Bronchial smooth muscle cell (primary cell): Measurements from ENCODE around the gene EIF5B. TPM values are rescaled to one million over a fixed set of nuclear protein-coding genes. Genes with fewer than 3 reads are reported as not detected.

Experiments used
- total RNA-seq: library from RNA; depleted of rRNA; stranded (reverse); fragments of >200 nt; gene quantifications from 2 replicates; pipeline ENCODE4 v1.2.1, GENCODE V29; 2014

Gene EIF5B, protein sequence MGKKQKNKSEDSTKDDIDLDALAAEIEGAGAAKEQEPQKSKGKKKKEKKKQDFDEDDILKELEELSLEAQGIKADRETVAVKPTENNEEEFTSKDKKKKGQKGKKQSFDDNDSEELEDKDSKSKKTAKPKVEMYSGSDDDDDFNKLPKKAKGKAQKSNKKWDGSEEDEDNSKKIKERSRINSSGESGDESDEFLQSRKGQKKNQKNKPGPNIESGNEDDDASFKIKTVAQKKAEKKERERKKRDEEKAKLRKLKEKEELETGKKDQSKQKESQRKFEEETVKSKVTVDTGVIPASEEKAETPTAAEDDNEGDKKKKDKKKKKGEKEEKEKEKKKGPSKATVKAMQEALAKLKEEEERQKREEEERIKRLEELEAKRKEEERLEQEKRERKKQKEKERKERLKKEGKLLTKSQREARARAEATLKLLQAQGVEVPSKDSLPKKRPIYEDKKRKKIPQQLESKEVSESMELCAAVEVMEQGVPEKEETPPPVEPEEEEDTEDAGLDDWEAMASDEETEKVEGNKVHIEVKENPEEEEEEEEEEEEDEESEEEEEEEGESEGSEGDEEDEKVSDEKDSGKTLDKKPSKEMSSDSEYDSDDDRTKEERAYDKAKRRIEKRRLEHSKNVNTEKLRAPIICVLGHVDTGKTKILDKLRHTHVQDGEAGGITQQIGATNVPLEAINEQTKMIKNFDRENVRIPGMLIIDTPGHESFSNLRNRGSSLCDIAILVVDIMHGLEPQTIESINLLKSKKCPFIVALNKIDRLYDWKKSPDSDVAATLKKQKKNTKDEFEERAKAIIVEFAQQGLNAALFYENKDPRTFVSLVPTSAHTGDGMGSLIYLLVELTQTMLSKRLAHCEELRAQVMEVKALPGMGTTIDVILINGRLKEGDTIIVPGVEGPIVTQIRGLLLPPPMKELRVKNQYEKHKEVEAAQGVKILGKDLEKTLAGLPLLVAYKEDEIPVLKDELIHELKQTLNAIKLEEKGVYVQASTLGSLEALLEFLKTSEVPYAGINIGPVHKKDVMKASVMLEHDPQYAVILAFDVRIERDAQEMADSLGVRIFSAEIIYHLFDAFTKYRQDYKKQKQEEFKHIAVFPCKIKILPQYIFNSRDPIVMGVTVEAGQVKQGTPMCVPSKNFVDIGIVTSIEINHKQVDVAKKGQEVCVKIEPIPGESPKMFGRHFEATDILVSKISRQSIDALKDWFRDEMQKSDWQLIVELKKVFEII
- total RNA-seq = 19.1 and 22.2 TPM in 2 replicates

DNA sequence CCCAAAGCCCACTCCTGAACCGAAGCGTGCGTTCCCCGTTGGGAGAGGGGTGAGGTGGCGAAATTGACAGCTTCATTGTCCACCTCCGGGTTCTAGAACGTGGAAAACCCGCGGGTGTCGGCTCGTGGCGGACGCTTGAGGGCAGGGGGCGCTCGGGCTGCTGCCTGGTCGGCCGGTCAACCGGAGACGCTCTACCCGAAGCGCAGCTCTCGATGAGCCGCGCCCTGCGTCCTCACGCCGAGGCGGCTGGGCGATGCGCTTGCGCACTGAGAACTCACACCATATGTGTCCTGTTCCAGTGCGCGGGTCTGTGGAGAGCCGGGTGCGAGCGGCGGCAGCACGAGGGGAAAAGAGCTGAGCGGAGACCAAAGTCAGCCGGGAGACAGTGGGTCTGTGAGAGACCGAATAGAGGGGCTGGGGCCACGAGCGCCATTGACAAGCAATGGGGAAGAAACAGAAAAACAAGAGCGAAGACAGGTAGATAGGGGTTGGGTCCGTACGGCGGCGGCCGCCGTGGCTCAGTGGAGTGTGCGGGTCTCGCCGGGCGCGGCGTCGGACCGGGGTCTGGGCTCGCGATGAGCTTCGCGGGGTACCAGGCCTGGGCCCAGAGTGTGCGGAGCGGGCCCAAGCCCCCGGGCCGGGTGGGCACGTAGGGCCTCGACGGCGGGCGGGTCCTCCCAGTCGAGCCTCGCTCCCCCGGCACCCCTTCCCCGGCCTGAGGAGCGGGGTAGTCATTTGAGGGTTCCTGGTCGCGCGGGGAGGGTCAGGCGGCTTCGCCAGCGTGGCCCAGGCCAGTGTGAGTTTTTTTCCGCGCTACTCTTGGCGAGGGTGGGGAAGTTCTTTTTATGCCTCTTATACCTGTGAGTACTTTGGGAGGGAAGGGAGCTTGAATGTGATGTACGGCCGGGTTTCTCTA lies at the start of gene EIF5B:
TSS of gene EIF5B (plus strand) at position 277 of the 916 bp plus-strand sequence. CDS start at position 443, 166 bp downstream.

GRCh38 chr2:99301097-99301496 lies 36.1 kb upstream of the EIF5B start, which contains the start of gene LYG1:
TSS of gene LYG1 (minus strand) at chr2:99301197. CDS start at chr2:99295670, 5,527 bp downstream.

DNA sequence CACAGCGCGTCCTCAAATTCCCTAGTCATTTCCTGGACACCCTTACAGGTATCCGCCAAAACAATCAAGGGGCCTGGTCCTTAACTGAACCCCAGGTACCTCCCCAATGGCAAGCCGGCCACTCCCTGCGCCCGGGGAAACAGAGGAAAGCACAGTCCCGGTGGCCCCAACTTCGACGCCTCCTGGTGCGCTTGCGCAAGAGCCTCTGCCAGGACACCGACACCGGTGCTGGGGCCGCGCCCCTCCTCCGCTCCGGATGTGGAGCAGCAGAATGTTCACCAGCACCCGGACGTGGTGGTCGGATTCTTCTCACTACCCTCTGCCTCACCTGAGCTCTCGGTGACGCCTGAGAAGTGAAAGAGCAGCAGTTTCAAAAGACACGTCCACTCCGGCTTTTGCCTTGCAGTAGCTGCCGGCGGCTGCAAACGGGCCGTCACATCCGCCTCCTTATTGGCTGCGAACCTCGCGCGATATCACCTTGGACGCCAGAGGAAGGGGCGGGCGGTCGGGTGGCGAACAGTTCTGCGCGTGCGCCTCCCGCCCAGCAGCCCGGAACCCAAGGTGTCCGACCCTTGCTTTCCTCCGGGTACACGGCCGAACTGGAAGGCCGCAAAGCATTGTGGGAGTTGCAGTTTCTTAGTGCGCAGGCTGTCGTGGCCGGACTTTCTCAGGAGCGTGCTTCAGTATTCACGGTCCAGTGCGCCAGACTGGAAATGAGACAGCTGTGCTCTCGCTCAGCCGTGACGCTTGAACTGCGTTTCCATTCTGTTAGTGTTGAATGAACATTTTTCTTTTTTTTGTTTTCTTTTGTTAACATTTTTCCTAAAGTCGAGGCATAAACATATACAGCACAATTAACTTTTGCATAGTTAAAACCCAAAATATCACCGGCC lies 1.0 kb upstream of the EIF5B start, which contains the start of gene TXNDC9:
TSS of gene TXNDC9 (minus strand) at position 423 of the 893 bp plus-strand sequence. CDS start 3,123 bp downstream, outside the sequence.

Other genes starting within 250 kb of the EIF5B start
- not detected in 2 replicates for gene C2orf15, start 195.7 kb upstream of the EIF5B start, total RNA-seq
- gene TSGA10, start 182.4 kb upstream of the EIF5B start, total RNA-seq = 3.3 and 3.5 TPM in 2 replicates
- 5.2 and 6.4 TPM in 2 replicates for gene LIPT1, start 182.4 kb upstream of the EIF5B start, total RNA-seq
- gene MITD1, start 156.3 kb upstream of the EIF5B start, total RNA-seq = 34.0 and 35.0 TPM in 2 replicates
- gene MRPL30, start 156.2 kb upstream of the EIF5B start, total RNA-seq = 17.5 and 32.9 TPM in 2 replicates
- gene LYG2, start 81.7 kb upstream of the EIF5B start, total RNA-seq = not detected in 2 replicates
- gene LYG1, start 36.2 kb upstream of the EIF5B start, total RNA-seq = 0.16 and 0.34 TPM in 2 replicates
- gene TXNDC9, start 1.1 kb upstream of the EIF5B start, total RNA-seq = 16.1 and 35.3 TPM in 2 replicates
- 23.6 and 25.6 TPM in 2 replicates for gene REV1, start 152.6 kb downstream of the EIF5B start, total RNA-seq